Activated CD4-positive, CD25-positive, alpha-beta regulatory T cell (primary cell): Measurements from ENCODE around the gene SYVN1.
"Not testable (repeated sequence)": the region's sequence is repeated elsewhere in the genome, so short reads cannot be mapped to it uniquely, and the experiment has no call there.

ENCODE experiments used
- DNase-seq, 4 experiments: peaks; one replicate each; lab custom pipeline; 2025; lab: John Stamatoyannopoulos, UW

Gene SYVN1

DNA sequence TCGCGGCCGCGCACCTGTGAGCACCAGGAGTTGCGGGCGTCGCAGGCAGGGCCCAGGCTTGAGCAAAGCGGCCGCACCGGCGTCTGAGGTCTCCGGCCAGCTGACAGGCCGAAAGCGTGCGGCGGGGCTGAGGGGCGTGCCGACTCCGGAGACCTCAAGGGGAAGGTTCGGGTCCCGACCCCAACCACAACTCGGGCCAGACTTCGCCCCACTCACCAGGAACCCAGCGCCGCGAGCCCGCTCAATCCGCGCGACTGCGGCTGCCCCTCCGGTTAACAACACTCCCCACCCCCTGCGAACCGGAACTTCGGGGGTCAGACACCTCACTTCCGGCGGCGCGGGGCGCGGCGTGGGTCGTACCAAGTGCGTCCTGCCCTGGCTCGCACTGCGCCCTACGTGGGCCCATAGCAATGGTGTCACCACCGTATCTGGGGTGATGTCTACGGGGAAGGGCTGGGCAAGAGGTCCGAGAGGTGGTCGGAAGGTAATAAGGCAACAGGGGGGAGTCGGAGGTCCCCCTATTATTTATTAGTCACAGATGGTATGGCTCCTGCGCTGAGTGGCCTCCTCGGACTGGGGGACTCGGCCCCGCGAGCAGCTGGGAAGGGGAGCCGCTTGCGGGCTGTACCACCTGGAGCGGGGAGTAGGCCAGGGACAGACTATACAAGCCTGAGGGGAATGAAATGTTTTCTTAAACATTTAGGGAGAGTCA is at the start of gene SYVN1:
TSS of gene SYVN1 (minus strand) at position 280 of the 712 bp plus-strand sequence. CDS start 918 bp downstream, outside the sequence.
- DNase-seq: peak; percentile 83 to 88 (median 85)

GRCh38 chr11:65183201-65183891 is 49.0 kb upstream of the SYVN1 start:
- DNase-seq: no peak

DNA sequence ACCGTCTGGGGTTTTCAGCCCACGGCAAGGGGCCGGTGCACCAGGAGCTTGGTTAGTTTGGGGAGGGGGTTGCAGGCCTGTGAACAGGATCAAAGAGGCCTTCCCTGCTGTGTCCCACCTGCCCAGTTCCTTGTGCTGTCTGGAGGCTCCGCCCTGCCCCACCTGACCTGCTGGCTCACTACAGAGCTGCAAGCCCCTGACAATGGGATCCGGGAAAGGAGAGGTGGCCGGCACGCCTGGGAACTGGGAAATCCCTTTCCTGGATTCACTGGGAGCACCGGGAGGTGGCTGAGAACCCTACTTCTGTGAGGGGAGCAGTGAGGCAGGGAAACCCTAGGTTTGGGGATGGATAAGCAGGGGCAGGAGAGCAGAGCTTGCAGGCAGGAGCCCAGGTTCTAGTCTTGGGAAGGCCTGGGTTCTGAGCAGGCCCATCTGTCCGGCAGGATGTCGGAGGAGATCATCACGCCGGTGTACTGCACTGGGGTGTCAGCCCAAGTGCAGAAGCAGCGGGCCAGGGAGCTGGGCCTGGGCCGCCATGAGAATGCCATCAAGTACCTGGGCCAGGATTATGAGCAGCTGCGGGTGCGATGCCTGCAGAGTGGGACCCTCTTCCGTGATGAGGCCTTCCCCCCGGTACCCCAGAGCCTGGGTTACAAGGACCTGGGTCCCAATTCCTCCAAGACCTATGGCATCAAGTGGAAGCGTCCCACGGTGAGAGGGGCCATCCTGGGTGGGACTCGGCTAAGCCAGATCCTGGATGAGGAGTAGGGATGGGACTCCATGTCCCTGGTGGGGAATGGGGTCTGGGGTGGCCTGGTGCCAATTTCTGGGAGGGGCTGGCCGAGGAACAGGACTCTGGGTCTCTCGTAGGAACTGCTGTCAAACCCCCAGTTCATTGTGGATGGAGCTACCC is 48.2 kb upstream of the SYVN1 start:
- no peak for DNase-seq

DNA sequence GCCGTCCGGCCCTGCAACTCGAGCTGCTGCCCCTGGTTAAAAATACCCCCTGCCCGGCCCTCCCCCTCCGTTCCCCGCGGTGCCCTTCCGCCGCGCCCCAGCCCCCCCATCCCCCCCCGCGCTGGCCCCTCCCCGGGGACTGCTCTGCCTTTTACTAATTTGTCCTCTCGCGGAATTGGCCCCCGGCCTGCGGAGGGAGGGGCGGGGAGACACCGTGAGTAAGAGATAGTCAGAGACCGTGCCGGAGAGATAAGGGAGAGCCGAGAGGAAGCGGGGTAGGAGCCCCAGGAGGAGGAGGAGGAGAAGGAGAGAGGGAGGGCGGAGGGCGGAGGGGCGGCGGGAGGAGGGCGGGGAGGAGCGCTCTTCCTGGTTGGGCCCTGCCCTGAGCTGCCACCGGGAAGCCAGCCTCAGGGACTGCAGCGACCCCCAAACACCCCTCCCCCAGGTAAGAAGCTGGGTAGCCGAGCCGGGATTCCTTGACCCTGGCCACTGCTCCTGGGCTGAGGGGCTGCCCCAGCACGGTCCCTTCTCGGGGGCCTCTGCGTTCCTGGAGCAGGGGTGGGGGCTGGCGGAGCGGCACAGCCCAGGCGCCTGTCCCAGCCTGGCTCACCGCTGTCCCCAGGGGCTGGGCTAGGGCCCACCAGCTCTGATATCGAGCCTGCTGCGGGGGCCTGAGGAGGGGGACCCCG is 47.4 kb upstream of the SYVN1 start, which contains the start of gene CAPN1:
TSS of gene CAPN1 (plus strand) at position 360 of the 689 bp plus-strand sequence. CDS start 774 bp downstream, outside the sequence.
- DNase-seq: peak; percentile 46 to 66 (median 56)

GRCh38 chr11:65180877-65181568 is 46.7 kb upstream of the SYVN1 start:
- peak; percentile 20 to 33 (median 22) for DNase-seq

DNA sequence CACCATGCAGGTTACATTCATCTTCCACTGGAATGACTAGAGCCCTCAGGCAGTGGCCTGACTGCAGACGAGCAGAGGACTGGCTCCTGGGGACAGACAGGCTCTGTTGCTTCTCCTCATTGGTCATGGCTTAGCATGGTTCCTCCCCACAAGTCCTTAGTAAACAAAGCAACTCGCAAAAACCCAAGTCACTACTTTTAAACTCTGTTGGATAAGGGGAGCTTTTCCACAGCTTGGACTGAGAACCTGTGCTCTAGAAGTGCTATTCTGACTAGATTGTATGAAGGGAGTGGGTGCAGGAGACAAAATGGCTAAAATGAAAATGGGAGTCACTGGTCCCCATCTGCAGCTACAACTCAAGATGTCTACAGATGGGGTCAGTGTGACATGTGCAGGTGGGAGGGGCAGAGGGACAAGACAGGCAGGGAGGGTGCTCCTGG is 40.3 kb upstream of the SYVN1 start:
- not testable (repeated sequence) for DNase-seq

DNA sequence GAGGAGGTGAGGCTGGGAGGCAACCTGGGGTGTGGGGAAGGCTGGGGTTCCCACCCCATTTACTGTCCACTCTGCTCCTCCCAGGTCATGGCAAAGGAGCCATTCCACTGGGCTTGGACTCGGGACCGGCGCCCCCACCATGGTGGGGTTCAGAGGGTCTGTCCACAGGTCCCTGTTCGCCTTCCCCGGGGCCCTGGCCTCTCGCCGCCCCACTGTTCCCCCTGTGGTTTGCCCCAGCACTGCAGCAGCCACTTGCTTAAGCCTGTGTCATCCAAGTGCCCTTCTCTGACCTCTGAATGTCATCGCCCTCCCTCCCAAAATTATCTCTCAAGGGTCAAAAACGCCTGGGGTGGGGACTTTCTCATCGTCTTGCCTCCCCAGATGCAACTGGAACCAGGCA is 38.3 kb upstream of the SYVN1 start:
- no peak for DNase-seq

DNA sequence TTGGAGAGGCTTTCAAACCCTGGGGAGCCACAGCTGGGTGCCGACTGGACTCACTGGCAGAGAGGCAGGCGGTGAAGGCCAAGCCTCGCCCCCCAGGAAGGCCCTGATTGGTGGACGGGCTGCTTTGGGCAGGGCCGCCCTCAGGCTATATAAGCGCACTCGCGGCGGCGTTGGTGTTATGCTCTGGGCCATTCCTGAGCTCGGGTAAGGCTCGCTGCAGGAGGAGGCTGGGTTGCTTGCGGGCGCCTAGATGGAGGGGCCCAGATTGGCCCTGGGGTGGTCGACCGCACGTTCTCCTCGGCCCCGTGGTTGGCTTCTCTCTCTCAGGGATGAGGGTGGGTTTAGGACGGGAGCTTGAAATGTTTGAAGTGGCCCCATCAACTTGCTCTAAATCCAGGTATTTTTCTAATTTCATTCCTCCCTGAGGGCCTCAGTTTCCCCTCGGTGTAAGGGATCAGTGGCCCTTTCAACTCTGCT is 35.8 kb upstream of the SYVN1 start, which contains the start of gene SPDYC:
TSS of gene SPDYC (plus strand) at position 176 of the 477 bp plus-strand sequence. CDS start 1,125 bp downstream, outside the sequence.
- DNase-seq: no peak

DNA sequence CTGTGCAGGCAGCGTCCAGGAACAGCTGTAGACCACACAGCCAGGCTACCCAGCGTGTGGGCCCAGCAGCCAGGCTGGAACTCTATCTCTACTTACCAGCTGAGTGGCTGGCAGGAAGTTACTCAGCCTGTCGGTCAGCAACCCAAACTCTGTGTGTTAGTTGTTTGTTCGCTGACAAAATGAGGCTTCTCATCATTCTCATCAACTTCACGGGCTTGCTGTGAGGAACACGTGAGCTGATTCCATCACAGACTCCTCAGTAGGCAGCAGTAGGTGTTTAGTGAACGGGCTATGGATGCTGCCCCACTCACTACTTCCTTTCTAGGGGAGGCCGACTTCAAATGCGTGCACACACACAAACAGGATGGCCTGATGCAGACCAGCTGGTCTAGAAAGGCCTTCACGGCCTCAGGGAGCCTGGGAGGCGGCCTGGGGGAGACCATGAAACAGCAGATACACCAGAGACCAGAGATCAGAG is 34.9 kb upstream of the SYVN1 start:
- DNase-seq: no peak

GRCh38 chr11:65167656-65168055 is 33.3 kb upstream of the SYVN1 start:
- DNase-seq: no peak

DNA sequence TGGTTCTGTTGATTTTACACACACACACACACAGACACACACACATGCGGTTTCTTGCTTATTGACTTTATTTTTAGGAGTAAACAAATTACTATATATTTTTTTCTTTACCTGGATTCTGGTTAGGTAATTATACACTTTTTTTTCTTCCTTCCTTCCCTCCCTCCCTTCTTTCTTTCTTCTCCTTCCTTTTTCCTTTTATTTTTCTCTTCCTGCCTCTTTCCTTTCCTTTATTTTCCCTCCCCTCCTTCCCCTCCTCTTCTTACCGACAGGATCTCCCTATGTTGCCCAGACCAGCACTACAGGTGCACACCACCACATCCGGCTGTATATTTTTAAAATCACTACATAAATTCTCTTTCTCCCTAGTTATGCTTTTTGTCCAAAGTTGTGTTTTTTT is 32.6 kb upstream of the SYVN1 start:
- DNase-seq: no peak

GRCh38 chr11:65165410-65166317 is 31.3 kb upstream of the SYVN1 start:
- no peak for DNase-seq

GRCh38 chr11:65163684-65164083 is 29.4 kb upstream of the SYVN1 start:
- no peak for DNase-seq

DNA sequence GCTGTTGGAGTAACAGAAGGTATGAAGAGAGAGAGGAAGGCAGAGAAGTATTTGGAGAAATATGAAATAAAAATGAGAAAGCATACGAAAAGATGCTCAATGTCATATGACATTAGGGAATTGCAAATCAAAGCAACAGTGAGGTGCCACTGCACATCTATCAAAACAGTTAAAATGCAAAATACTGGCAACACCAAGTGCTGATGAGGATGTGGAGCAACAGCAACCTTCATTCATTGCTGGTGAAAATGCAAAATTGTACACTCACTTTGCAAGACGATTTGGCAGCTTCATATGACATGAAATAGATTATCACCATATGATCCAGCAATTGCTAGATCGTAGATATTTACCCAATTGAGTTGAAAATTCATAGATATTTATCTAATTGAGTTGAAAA is 26.3 kb upstream of the SYVN1 start:
- DNase-seq: no peak

GRCh38 chr11:65159012-65159411 is 24.7 kb upstream of the SYVN1 start:
- no peak for DNase-seq

- no peak for DNase-seq
These were observed 23.0 kb upstream of the SYVN1 start for GRCh38 chr11:65157336-65157735.

- DNase-seq: no peak
These were observed 22.6 kb upstream of the SYVN1 start for GRCh38 chr11:65156926-65157325.

GRCh38 chr11:65156256-65156655 is 21.9 kb upstream of the SYVN1 start:
- DNase-seq: no peak

DNA sequence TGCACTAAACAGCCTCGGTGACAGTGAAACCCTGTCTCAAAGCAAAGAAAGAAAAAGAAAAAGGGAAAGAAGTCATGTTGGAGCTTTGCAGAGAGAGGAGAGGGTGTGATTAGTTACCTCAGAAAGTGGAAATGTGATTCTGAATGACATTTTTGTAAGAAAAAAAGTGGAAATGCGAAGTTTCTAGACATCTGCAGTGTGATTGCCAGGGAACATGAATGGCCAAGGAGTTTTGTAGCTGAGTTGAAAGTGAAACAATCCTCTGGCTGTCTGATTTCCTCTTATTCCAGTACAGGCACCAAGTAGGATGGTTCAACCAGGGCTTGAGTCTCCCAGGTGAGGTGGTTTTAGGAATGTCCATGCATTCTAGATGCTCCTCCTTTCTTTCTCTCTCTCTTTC is 17.8 kb upstream of the SYVN1 start:
- DNase-seq: no peak
